GM12801 (cell line): ENCODE measurements around the gene CNPY4.

ENCODE experiments used
- CTCF ChIP-seq: IDR thresholded peaks from one replicate; pipeline ENCODE4 v1.5.1; 2011; ENCODE audit warnings: control low read depth; ENCODE audit not compliant: insufficient read length; ENCODE audit errors: extremely low read depth

The CNPY4 gene

GRCh38 chr7:100079024-100079560 is 40.3 kb upstream of the CNPY4 start:
- no peak for TF ChIP-seq CTCF

- TF ChIP-seq CTCF, result no peak
Measured at GRCh38 chr7:100080907-100081534, 38.4 kb upstream of the CNPY4 start.

- TF ChIP-seq CTCF, result no peak
Measured at GRCh38 chr7:100081535-100082102, 37.8 kb upstream of the CNPY4 start, which contains the start of gene ZNF3. ZNF3 (minus strand) TSS chr7:100081723; CDS start chr7:100077357, 4,366 bp downstream.

GRCh38 chr7:100082978-100083377 is 36.5 kb upstream of the CNPY4 start:
- TF ChIP-seq CTCF, result no peak

- no peak for TF ChIP-seq CTCF
Measured at GRCh38 chr7:100085515-100085914, 33.9 kb upstream of the CNPY4 start.

GRCh38 chr7:100087055-100087750 is 32.2 kb upstream of the CNPY4 start:
- no peak for TF ChIP-seq CTCF

- no peak for TF ChIP-seq CTCF
Measured at GRCh38 chr7:100088095-100088620, 31.3 kb upstream of the CNPY4 start.
